AG04450 (cell line): Measurements from ENCODE around the gene TRIM38. TPM values are rescaled to one million over a fixed set of nuclear protein-coding genes. Genes with fewer than 3 reads are reported as not detected.

ENCODE experiments used
- CTCF ChIA-PET: fragments of 300-600, 350-600 bp; formaldehyde crosslinking; extraction: SDS; loops from one replicate; lab custom pipeline; 2022; ENCODE audit warnings: antibody characterized with exemption, inconsistent platforms; lab: Charles Lee
- POLR2A ChIA-PET: fragments of 350-600 bp; formaldehyde crosslinking; extraction: SDS; loops from one replicate; lab custom pipeline; 2021; ENCODE audit warnings: antibody characterized with exemption, inconsistent platforms; lab: Yijun Ruan, JAX
- DNase-seq: peaks from one replicate; pipeline ENCODE4 v3.0.0-alpha.2; 2011; ENCODE audit warnings: low read depth, low spot score
- H3K27ac ChIP-seq: one replicate; pipeline ENCODE4 v1.5.1; 2012; ENCODE audit warnings: low read depth, low read length, control low read depth
- H3K27me3 ChIP-seq: one replicate; pipeline ENCODE4 v1.6.0; 2012; ENCODE audit warnings: low read length; ENCODE audit not compliant: control insufficient read depth, insufficient read depth
- H3K4me3 ChIP-seq: 2 replicates; pipeline ENCODE4 v1.5.1; 2011; ENCODE audit warnings: mild to moderate bottlenecking, low read depth, low read length, control low read depth
- H3K9me3 ChIP-seq: 2 replicates; pipeline ENCODE4 v1.5.1; 2012; ENCODE audit warnings: low read length; ENCODE audit not compliant: control insufficient read depth, insufficient read depth
- CTCF ChIP-seq: IDR thresholded peaks from 2 replicates; pipeline ENCODE4 v1.5.1; 2011; ENCODE audit warnings: low read depth, low read length, control low read depth, inconsistent platforms
- polyA plus RNA-seq: library from polyadenylated mRNA; depleted of rRNA; stranded (reverse); fragments of >200 nt; gene quantifications from 2 replicates; pipeline ENCODE4 v1.2.3, GENCODE V29; 2011

The TRIM38 gene
- polyA plus RNA-seq, 1 experiment, result 9.1 TPM

- ChIA-PET CTCF (interaction anchor here (0.6 to 3.6 kb wide), 7 partner anchors 9 to 564 kb away, joined by 3 to 22 read pairs (median 6); partner anchors contain the start of gene HFE), POLR2A (interaction anchor here (0.6 to 10.2 kb wide), 13 partner anchors 10 to 1835 kb away, joined by 3 to 272 read pairs (median 8); a partner anchor contains a TSS)
- peak overlapping the region; percentile 74 for H3K27ac ChIP-seq
- no peak for TF ChIP-seq CTCF
- H3K9me3 ChIP-seq, result no peaks in the 10 kb centered on the region; the same call in 1 of the 2 replicates
- H3K27me3 ChIP-seq, result no peaks in the 10 kb centered on the region
- DNase-seq, result no peak
- H3K4me3 ChIP-seq, result peak overlapping the region; percentile 68
Observed at GRCh38 chr6:26031151-26031594, 68.6 kb downstream of the TRIM38 start.

- CTCF ChIA-PET, result interaction anchor here (1.0 to 3.6 kb wide), 8 partner anchors 9 to 66 kb away, joined by 3 to 22 read pairs (median 6); partner anchors contain the start of gene HFE
Observed at GRCh38 chr6:26031595-26032339, 69.2 kb downstream of the TRIM38 start.

GRCh38 chr6:26032340-26033084 lies 69.9 kb downstream of the TRIM38 start:
- no peak for DNase-seq
- Histone ChIP-seq H3K9me3 (no peaks in the 10 kb centered on the region; the same call in 1 of the 2 replicates), H3K27ac (peak overlapping the region; percentile 92), H3K4me3 (peak overlapping the region; percentile 67), H3K27me3 (no peaks in the 10 kb centered on the region)
- ChIA-PET POLR2A (interaction anchor here (0.6 to 10.2 kb wide), 23 partner anchors 12 to 1861 kb away, joined by 3 to 272 read pairs (median 7); a partner anchor contains a TSS), CTCF (interaction anchor here (0.5 to 3.6 kb wide), 9 partner anchors 10 to 65 kb away, joined by 3 to 22 read pairs (median 3); partner anchors contain the start of gene HFE)
- TF ChIP-seq CTCF, result no peak

More at GRCh38 chr6:26031595-26032339, 69.2 kb downstream of the TRIM38 start:
- Histone ChIP-seq H3K4me3 (peak overlapping the region; percentile 68), H3K27me3 (no peaks in the 10 kb centered on the region), H3K9me3 (no peaks in the 10 kb centered on the region; the same call in 1 of the 2 replicates), H3K27ac (peak overlapping the region; percentile 92)
- TF ChIP-seq CTCF, result peak; percentile 33
- POLR2A ChIA-PET, result interaction anchor here (0.6 to 10.2 kb wide), 23 partner anchors 11 to 1861 kb away, joined by 3 to 272 read pairs (median 7); a partner anchor contains a TSS
- DNase-seq, result peak; percentile 87

- peak; percentile 95 for DNase-seq
- Histone ChIP-seq H3K9me3 (no peaks in the 10 kb centered on the region; the same call in 1 of the 2 replicates), H3K4me3 (peak overlapping the region; percentile 67), H3K27ac (peak overlapping the region; percentile 92), H3K27me3 (no peaks in the 10 kb centered on the region)
- TF ChIP-seq CTCF, result no peak
- ChIA-PET CTCF (interaction anchor here (0.5 to 3.6 kb wide), 8 partner anchors 10 to 64 kb away, joined by 3 to 22 read pairs (median 3); a partner anchor contains a TSS), POLR2A (interaction anchor here (0.7 to 10.2 kb wide), 17 partner anchors 12 to 1860 kb away, joined by 3 to 272 read pairs (median 8); a partner anchor contains a TSS)
Observed at GRCh38 chr6:26033085-26033940, 70.7 kb downstream of the TRIM38 start.
